Measurements from ENCODE around the gene RNASET2. TPM values are rescaled to one million over a fixed set of nuclear protein-coding genes. Genes with fewer than 3 reads are reported as not detected.

RNASET2 gene
- total and polyA plus RNA-seq, 7 experiments from 2014 or later: 147 to 683 (median 266) TPM

DNA sequence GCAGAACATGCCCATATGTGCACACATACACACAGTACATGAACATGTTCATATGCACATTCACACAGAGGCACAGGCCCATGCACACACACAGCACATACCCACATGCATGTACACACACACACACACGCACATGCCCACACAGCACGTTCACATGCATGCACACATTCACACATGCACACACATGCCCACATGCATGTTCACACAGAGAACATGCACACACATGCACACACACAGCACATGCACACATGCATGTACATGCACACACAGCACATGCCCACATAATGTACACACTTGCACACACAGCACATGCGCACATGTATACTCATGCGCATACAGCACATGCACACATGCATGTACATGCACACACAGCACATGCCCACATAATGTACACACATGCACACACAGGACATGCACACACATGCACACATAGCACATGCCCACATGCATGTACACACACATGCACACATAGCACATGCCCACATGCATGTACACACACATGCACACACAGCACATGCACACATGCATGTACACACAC, 25.9 kb downstream of the RNASET2 start:
- Histone ChIP-seq H3K36me3 (ENCODE audit: control insufficient read depth in 2 of 3, insufficient read depth in 3 of 3, low read length in 3 of 3) (peaks cover 12 to 87% (median 21%) of the 10 kb centered on the region in 3 experiments), H3K4me1 (ENCODE audit: control insufficient read depth in 2 of 2, insufficient read depth in 2 of 2, low read length in 2 of 2) (peaks cover 0 to 4% of the 10 kb centered on the region in 2 donors), H3K27ac (ENCODE audit: low read depth, low read length) (no peak overlapping the region), H3K9me3 (ENCODE audit: control insufficient read depth in 2 of 3, low read length in 3 of 3) (no peaks in the 10 kb centered on the region), H3K27me3 (ENCODE audit: control insufficient read depth in 2 of 2, insufficient read depth in 2 of 2, low read length in 2 of 2) (no peaks in the 10 kb centered on the region), H3K4me3 (ENCODE audit: low read length) (no peak overlapping the region)
- ChIA-PET POLR2A (interaction anchor here (0.6 to 14.0 kb wide), 2 partner anchors 24 to 54 kb away, joined by 4 to 213 read pairs; partner anchors contain the start of gene RNASET2), CTCF (no interaction called here)
- H3K27ac Mint-ChIP-seq: peak overlapping the region; percentile 5 to 93 (median 84)
- peak overlapping the region in 1 of 10 donors; percentile 18 for H3K4me3 Mint-ChIP-seq
- ATAC-seq: no peak
- peaks cover 11 to 45% (median 25%) of the 10 kb centered on the region in 5 donors for H3K36me3 Mint-ChIP-seq
- H3K4me1 Mint-ChIP-seq: peaks cover 19 to 55% (median 25%) of the 10 kb centered on the region in 7 donors
- H3K9me3 Mint-ChIP-seq: peaks cover 0 to 1% (median 0%) of the 10 kb centered on the region in 11 donors
- H3K27me3 Mint-ChIP-seq: no peaks in the 10 kb centered on the region
- no peak for DNase-seq
- intact Hi-C loops (cut with micrococcal nuclease): no loop called here

DNA sequence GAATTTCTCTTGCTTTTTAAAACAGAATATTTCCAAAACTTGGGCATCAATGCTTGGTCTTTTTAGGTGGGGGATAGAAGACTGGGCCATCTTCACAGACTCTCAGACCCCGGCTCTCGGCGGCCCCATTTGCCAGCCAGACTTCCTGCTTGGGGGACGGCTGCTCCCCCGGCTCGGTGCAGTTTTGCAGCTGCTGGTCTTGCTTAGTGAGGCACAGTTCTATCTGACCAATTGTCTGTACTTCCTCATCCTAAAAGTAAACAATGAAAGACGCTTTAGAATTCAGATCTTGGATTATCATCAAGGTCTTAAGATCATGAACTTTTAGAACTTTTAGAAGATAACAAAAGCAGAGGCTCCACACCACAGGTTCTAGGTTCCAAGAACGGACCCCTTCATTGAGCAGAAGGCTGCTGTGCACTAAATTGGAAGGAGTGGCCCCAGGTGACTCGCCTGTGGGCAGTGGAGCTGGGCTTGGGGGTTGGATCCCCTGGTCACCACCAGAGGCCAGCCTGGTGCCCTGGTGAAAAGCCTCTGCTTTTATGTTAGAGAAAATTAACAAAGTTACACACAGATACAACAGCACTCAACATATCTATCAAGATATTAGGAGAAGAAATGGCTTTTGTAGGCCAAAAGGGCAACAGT, 26.7 kb downstream of the RNASET2 start:
- Histone ChIP-seq H3K36me3 (ENCODE audit: control insufficient read depth in 2 of 3, insufficient read depth in 3 of 3, low read length in 3 of 3) (peaks cover 9 to 87% (median 21%) of the 10 kb centered on the region in 3 experiments), H3K27ac (ENCODE audit: low read depth, low read length) (peak overlapping the region; percentile 23), H3K4me1 (ENCODE audit: control insufficient read depth in 2 of 2, insufficient read depth in 2 of 2, low read length in 2 of 2) (no peaks in the 10 kb centered on the region), H3K9me3 (ENCODE audit: control insufficient read depth in 2 of 3, low read length in 3 of 3) (no peaks in the 10 kb centered on the region), H3K4me3 (ENCODE audit: low read length) (no peak overlapping the region), H3K27me3 (ENCODE audit: control insufficient read depth in 2 of 2, insufficient read depth in 2 of 2, low read length in 2 of 2) (no peaks in the 10 kb centered on the region)
- intact Hi-C loops (cut with micrococcal nuclease): no loop called here
- H3K27ac Mint-ChIP-seq: peak overlapping the region in 7 of 9 donors; percentile 74 to 93 (median 84)
- ATAC-seq (no peak), DNase-seq (no peak)
- H3K27me3 Mint-ChIP-seq: no peaks in the 10 kb centered on the region
- H3K4me1 Mint-ChIP-seq: peaks cover 15 to 59% (median 25%) of the 10 kb centered on the region in 7 donors
- peaks cover 0 to 1% (median 0%) of the 10 kb centered on the region in 11 donors for H3K9me3 Mint-ChIP-seq
- CTCF ChIA-PET: interaction anchor here (1.2 kb wide), 1 partner anchor 44 kb away, joined by 3 read pairs; no protein-coding TSS in a partner anchor
- no peak overlapping the region for H3K4me3 Mint-ChIP-seq
- POLR2A ChIA-PET: interaction anchor here (0.6 to 1.2 kb wide), 2 partner anchors 30 to 54 kb away, joined by 3 to 4 read pairs; no protein-coding TSS in a partner anchor
- H3K36me3 Mint-ChIP-seq: peaks cover 11 to 46% (median 21%) of the 10 kb centered on the region in 5 donors

DNA sequence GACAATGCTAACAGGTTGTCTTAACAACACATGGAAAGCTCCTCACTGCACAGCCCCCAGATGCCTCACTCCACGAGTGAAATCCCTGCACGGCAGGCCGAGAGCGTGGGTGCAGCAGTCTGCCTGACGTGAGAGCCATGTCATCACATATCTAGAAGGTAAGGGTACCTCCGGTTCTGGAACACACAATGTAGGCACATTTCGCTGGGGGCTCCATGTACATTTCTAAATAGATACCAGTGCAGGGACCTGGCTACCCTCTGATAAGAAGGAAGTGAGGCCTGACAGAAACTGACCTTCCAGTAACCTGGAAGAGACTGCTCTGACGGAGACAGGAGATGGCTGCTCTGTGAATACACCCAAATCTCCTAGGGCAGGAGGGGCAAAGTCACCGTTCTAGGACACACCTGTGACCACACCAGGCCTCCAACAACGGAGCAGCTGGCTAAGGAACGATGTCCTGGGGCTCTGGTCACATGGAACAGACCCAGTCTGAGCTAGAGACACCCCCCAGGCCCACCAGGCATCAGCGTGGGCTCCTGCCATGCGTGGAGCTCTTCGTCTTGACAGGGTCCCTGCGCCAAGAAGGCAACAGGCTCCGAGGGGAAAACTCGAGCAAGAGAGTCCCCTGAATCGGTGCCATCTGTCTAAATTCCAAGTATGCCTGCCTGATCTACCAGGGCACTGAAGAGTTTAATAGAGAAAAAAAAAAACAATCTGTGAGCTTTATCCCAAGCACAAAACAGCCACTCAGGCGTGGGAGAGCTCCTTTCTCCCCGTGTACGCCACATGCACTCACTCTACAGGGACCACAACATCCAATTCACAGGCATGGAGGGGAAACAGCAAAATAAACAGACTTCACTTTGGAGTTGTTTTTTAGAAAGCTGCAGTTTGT, 27.5 kb downstream of the RNASET2 start:
- Mint-ChIP-seq H3K4me1 (peaks cover 15 to 64% (median 25%) of the 10 kb centered on the region in 7 donors), H3K4me3 (no peak overlapping the region), H3K36me3 (peaks cover 11 to 46% (median 21%) of the 10 kb centered on the region in 5 donors), H3K9me3 (peaks cover 0 to 1% (median 0%) of the 10 kb centered on the region in 11 donors), H3K27ac (peak overlapping the region in 7 of 9 donors; percentile 11 to 93 (median 84)), H3K27me3 (no peaks in the 10 kb centered on the region)
- POLR2A ChIA-PET: interaction anchor here (1.2 kb wide), 1 partner anchor 31 kb away, joined by 3 read pairs; no protein-coding TSS in a partner anchor
- Histone ChIP-seq H3K9me3 (ENCODE audit: control insufficient read depth in 2 of 3, low read length in 3 of 3) (no peaks in the 10 kb centered on the region), H3K36me3 (ENCODE audit: control insufficient read depth in 2 of 3, insufficient read depth in 3 of 3, low read length in 3 of 3) (peaks cover 3 to 79% (median 18%) of the 10 kb centered on the region in 3 experiments), H3K27me3 (ENCODE audit: control insufficient read depth in 2 of 2, insufficient read depth in 2 of 2, low read length in 2 of 2) (no peaks in the 10 kb centered on the region), H3K4me1 (ENCODE audit: control insufficient read depth in 2 of 2, insufficient read depth in 2 of 2, low read length in 2 of 2) (no peaks in the 10 kb centered on the region), H3K27ac (ENCODE audit: low read depth, low read length) (peak overlapping the region; percentile 23), H3K4me3 (ENCODE audit: low read length) (no peak overlapping the region)
- ATAC-seq (no peak), DNase-seq (no peak)
- CTCF ChIA-PET: interaction anchor here (1.2 to 1.7 kb wide), 2 partner anchors 43 to 60 kb away, joined by 3 to 8 read pairs; no protein-coding TSS in a partner anchor
- intact Hi-C loops (cut with micrococcal nuclease): no loop called here

DNA sequence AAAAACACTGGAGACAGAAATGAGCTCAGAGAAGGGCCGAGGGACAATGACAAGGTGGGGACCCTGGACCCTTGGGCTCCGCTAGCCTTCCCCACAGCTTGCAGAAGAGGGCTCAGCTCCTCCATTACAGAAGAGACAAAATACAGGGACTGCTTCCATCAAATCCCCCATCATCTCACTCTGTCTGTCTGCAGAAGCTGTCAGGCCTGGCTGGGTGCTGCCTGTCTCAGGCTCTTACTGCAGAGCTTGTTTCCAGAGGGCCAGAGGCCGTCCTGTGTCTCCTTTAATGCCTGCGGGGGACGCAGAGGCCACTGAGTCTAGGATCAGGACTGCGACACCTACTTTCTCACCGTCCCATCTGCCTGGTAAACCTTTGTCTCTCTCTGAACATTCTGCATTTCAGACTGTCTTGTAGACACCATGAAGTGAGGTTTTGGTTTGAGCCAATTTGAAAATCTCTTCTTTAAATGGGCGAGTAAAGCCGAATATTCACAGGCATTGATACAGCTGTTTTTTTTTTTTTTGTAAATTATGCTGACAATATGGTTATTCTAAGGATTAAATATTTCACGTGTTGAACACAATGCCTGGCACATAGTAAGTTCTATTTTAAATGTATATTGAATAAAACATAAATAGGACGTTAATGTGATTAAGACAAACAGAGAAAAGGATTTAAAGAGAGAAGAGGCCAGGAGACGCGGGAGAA, 28.3 kb downstream of the RNASET2 start:
- H3K9me3 ChIP-seq (ENCODE audit: control insufficient read depth in 2 of 3, low read length in 3 of 3): no peaks in the 10 kb centered on the region
- peaks cover 0 to 71% (median 18%) of the 10 kb centered on the region in 3 experiments for H3K36me3 ChIP-seq (ENCODE audit: control insufficient read depth in 2 of 3, insufficient read depth in 3 of 3, low read length in 3 of 3)
- Mint-ChIP-seq H3K9me3 (peaks cover 0 to 1% (median 0%) of the 10 kb centered on the region in 11 donors), H3K36me3 (peaks cover 11 to 44% (median 21%) of the 10 kb centered on the region in 5 donors), H3K4me3 (no peak overlapping the region), H3K4me1 (peaks cover 15 to 62% (median 23%) of the 10 kb centered on the region in 7 donors), H3K27ac (peak overlapping the region in 6 of 9 donors; percentile 11 to 84 (median 65)), H3K27me3 (no peaks in the 10 kb centered on the region)
- DNase-seq (no peak), ATAC-seq (no peak)
- H3K27me3 ChIP-seq (ENCODE audit: control insufficient read depth in 2 of 2, insufficient read depth in 2 of 2, low read length in 2 of 2): no peaks in the 10 kb centered on the region
- H3K4me3 ChIP-seq (ENCODE audit: low read length): no peak overlapping the region
- no peaks in the 10 kb centered on the region for H3K4me1 ChIP-seq (ENCODE audit: control insufficient read depth in 2 of 2, insufficient read depth in 2 of 2, low read length in 2 of 2)
- H3K27ac ChIP-seq (ENCODE audit: low read depth, low read length): no peak overlapping the region
- intact Hi-C loops (cut with micrococcal nuclease): no loop called here
- POLR2A ChIA-PET: interaction anchor here (1.2 kb wide), 1 partner anchor 31 kb away, joined by 3 read pairs; no protein-coding TSS in a partner anchor
- CTCF ChIA-PET: interaction anchor here (1.2 to 1.7 kb wide), 2 partner anchors 42 to 61 kb away, joined by 3 to 8 read pairs; no protein-coding TSS in a partner anchor

DNA sequence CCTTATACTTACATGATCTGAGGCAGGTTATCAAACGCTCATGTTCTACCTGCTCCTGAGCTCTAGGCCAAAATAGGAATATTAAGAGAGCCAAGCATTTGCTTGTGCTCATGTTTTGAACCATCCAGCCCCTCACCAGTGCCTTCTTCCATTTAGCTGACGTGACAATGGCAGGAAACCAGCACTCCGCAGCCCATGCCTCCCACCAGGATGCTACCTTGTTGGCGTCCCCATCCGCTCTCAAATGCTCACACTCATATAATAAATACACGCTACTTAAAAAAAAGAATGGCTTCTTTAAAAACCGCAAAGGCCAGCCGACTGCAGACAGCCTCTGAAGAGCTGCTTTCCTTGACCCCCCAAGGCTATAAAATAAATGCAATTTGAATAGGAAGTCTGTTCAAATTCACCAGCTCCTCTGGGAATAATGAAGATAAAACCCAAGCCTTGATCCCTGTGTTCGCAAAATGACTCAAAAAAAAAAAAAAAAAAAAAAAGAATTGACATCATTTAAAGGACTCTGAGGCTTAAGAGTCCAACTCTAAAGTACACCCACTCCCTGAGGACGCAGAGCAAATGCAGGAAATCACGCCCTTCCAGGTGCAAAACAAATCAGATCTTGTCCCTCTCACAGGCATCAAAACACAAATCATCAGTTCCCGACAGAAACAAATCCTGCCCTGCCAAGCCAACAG, 29.0 kb downstream of the RNASET2 start:
- Histone ChIP-seq H3K4me1 (ENCODE audit: control insufficient read depth in 2 of 2, insufficient read depth in 2 of 2, low read length in 2 of 2) (no peaks in the 10 kb centered on the region), H3K9me3 (ENCODE audit: control insufficient read depth in 2 of 3, low read length in 3 of 3) (no peaks in the 10 kb centered on the region), H3K27ac (ENCODE audit: low read depth, low read length) (no peak overlapping the region), H3K36me3 (ENCODE audit: control insufficient read depth in 2 of 3, insufficient read depth in 3 of 3, low read length in 3 of 3) (peaks cover 0 to 64% (median 14%) of the 10 kb centered on the region in 3 experiments), H3K27me3 (ENCODE audit: control insufficient read depth in 2 of 2, insufficient read depth in 2 of 2, low read length in 2 of 2) (no peaks in the 10 kb centered on the region), H3K4me3 (ENCODE audit: low read length) (no peak overlapping the region)
- Mint-ChIP-seq H3K4me1 (peaks cover 15 to 54% (median 19%) of the 10 kb centered on the region in 7 donors), H3K27ac (peak overlapping the region in 8 of 9 donors; percentile 29 to 88 (median 70)), H3K4me3 (no peak overlapping the region), H3K27me3 (no peaks in the 10 kb centered on the region), H3K9me3 (peaks cover 0 to 1% (median 0%) of the 10 kb centered on the region in 11 donors), H3K36me3 (peaks cover 11 to 38% (median 24%) of the 10 kb centered on the region in 5 donors)
- ATAC-seq (no peak), DNase-seq (no peak)
- ChIA-PET CTCF (interaction anchor here (1.7 kb wide), 1 partner anchor 61 kb away, joined by 8 read pairs; no protein-coding TSS in a partner anchor), POLR2A (interaction anchor here (0.6 kb wide), 1 partner anchor 11 kb away, joined by 3 read pairs; no protein-coding TSS in a partner anchor)
- intact Hi-C loops (cut with micrococcal nuclease): no loop called here

Measured in naive thymus-derived CD4-positive, alpha-beta T cell (primary cell).